DMS153 (cell line): ENCODE data around the gene TANC1.

Experiments
- DNase-seq: peaks from one replicate; lab custom pipeline; 2025; lab: John Stamatoyannopoulos, UW

TANC1 gene

GRCh38 chr2:159225025-159226016, 256.9 kb downstream of the TANC1 start:
- DNase-seq, result no peak

GRCh38 chr2:159226059-159226461, 257.6 kb downstream of the TANC1 start:
- peak; percentile 41 for DNase-seq

GRCh38 chr2:159226608-159227385, 258.4 kb downstream of the TANC1 start:
- no peak for DNase-seq

GRCh38 chr2:159227467-159227866, 259.0 kb downstream of the TANC1 start:
- no peak for DNase-seq

GRCh38 chr2:159228081-159228581, 259.7 kb downstream of the TANC1 start:
- DNase-seq, result no peak

GRCh38 chr2:159229476-159230144, 261.2 kb downstream of the TANC1 start:
- no peak for DNase-seq

DNA sequence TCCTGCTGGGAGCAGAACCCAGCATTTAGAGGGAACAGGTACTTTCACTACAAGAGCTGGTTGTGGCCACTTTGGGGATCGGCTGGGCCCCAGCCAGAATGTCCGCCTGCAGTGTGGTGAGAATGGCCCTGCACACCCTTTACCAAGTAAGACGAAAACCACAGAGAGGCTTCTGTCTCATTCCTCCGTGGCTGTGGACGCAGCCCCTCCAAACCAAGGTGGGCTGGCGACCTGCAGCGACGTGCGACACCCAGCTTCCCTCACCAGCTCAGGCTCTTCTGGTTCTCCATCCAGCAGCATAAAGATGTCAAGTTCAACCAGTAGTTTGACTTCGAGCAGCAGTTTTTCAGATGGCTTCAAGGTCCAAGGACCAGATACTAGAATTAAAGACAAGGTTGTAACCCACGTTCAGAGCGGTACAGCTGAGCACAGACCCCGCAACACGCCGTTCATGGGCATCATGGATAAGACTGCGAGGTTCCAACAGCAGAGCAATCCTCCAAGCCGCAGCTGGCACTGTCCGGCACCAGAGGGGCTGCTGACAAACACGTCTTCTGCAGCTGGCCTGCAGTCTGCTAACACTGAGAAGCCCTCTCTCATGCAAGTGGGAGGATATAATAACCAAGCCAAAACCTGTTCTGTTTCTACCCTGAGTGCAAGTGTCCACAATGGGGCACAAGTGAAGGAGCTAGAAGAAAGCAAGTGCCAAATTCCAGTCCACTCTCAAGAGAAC, 261.9 kb downstream of the TANC1 start:
- no peak for DNase-seq

DNA sequence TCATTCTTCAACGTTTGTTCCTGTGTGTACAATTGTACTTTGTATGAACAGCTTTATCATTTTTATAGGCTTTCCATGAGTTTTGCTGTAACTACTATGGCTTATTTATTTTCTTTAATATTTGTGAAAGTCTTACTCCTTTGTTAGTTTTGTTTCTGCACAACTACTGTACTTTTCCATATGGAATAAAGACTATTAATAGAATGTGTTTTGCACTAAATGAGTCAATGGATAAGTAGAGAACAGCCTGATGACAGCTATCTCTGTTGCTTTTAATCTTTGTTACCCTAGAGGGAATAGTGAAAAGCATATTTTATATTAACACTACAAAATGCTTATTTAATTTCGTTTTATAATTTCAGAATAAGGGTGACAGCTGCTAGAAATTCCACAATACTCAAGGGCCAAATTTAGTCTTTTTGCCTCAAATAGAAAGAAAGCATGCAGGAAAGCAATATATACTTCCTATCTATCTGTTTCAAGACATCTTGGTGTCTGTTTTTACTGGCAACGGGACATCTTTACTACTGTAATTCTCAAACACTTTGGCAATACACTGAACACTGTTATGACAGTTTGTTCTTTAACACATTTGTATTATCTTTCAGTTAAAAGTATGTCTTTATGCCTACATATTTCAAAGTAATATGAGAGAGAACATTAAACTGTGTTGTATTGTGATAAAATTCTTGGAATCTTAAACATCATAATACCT, 264.2 kb downstream of the TANC1 start:
- DNase-seq, result no peak

DNA sequence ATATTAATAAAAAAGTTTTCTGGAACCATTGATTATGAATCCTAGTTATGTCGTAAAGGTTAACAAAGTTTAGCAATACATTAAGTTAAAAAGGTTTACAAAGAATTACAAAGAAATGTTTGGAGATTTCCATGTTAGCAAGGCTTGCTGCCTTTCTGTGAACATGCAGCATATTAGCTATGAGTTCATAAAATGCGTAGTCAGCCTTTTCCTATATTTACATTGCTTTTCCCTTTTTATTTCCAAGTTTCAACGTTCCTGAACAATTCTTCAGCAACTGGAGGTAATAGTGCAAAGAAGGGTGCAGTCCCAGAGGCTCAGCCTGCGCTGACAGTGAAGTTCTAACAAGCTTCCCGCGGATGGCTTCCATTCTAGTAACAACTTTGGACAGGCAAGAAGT, 266.4 kb downstream of the TANC1 start:
- no peak for DNase-seq

DNA sequence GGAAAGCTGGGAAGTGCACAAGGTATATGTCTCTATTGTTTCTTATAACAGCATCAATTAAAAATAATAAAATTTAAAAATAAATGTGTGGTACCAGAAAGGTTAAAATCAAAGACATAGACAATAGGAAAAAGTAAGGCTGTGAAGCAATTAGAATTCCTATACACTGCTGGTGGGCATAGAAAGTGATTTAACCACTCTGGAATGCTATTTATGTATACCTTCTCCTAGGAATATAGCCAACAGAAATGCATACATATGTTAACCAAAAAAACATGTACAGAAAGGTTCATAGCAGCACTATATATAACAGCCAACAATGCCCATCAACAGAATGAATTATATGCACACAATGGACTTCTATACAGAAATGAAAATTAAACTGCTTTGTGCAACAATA, 275.1 kb downstream of the TANC1 start:
- no peak for DNase-seq

GRCh38 chr2:159246325-159246988, 278.0 kb downstream of the TANC1 start:
- no peak for DNase-seq

- DNase-seq, result peak; percentile 86
Measured at GRCh38 chr2:159249990-159250715, 281.7 kb downstream of the TANC1 start.

DNA sequence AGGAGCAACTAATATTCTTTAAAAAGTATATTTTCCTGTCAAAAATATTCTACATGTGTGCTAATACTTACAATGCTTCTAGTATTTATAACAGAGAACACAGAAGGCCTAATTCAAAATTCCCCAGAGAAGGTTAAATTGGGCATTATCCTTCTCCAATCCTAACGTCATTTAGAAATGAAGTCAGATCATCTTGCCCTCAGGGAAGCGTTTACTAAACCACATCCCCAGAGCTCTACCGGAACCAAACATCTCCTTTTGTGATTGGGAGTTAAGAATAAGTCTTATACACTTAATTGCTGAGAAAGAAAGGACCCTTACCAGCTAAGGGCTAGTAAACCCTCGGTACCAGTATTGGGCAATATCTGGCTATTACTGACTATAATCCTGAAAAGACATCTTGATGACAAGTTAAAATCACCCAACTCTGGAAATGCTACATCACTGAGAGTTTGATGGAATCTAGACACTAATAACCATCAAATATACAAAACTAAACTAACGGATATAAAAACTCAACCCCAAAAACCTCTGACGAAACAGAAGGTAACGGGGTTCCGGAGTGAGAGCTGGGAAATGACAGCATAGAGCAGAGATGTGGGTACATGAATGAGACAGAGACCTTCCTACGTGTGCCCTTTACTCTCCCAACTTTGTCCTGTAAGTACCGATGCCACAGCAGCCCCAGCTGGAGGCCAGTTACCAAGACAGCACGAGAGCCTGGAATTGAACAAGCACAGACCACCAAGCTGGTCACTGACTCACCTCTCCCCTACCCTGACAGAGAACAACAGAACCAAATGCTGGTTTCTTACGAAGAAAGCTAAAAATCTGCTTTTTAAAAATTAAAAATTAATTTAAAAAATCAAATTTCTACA, 283.1 kb downstream of the TANC1 start:
- DNase-seq, result no peak

GRCh38 chr2:159252905-159253304, 284.5 kb downstream of the TANC1 start:
- no peak for DNase-seq

DNA sequence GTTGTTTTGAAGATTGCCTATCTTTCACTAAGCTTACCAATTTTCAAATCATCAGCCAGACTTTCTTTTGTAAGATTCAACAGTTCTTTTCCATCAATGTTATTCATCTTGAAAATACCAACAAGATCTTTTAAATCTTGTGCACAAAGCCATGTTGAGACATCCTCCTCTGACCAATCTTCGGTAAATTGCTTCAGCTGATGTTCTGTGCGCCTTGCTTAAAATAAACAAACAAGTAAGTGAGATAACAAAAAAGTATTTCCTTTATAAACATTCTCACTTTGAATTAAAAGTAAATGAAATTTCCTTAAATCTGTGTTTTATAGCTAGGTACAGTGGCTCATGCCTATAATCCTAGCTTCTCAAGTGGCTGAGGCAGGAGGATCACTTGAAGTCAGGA, 287.7 kb downstream of the TANC1 start:
- no peak for DNase-seq

DNA sequence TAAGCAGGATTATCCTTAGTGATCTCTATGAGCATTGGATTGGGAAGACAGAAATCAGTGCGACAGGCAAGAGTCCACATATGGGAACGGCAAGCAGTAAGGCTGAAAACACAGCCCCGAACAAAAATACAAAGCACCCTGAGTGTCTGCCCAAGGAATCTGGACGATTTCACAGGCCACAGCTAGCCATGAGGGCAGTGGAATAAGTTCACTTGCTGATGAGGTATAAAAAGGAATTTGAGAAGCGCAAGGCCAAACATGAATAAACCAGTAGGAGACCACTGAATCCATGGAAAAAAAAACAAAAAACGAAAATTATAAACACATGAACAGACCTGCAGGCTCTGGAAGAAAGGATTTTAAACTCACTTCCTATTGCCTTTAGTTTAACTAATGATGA, 293.8 kb downstream of the TANC1 start:
- no peak for DNase-seq

GRCh38 chr2:159262904-159263303, 294.5 kb downstream of the TANC1 start:
- DNase-seq, result no peak

GRCh38 chr2:159265171-159265576, 296.7 kb downstream of the TANC1 start:
- no peak for DNase-seq

- DNase-seq, result no peak
Measured at GRCh38 chr2:159266554-159266953, 298.1 kb downstream of the TANC1 start.
